K562 (cell line): ENCODE data around the gene TUT1. TPM values are rescaled to one million over a fixed set of nuclear protein-coding genes. Genes with fewer than 3 reads are reported as not detected.

Source experiments
- BMI1 ChIP-seq: fragments of 150-350 bp; IDR thresholded peaks from 2 replicates; pipeline ENCODE4 v1.6.1; 2014; ENCODE audit warnings: low read length
- CBX3 ChIP-seq, 2 experiments: IDR thresholded peaks; 1 replicate in 1 of 2; 2 replicates in 1 of 2; pipeline ENCODE4 v1.6.1; 2012; ENCODE audit warnings: inconsistent platforms in 2 of 2, low read length in 2 of 2, borderline replicate concordance in 1 of 2, control low read depth in 1 of 2
- KDM2B ChIP-seq: fragments of 250-450 bp; sonication (Bioruptor Pico); IDR thresholded peaks from 2 replicates; pipeline ENCODE4 v1.8.0; 2021; ENCODE audit warnings: mild to moderate bottlenecking, moderate library complexity
- L3MBTL2 ChIP-seq: fragments of 450-650 bp; IDR thresholded peaks from 2 replicates; pipeline ENCODE4 v1.6.1; 2016; ENCODE audit warnings: mild to moderate bottlenecking, moderate library complexity
- MAFG ChIP-seq: fragments of 450-650 bp; conservative IDR thresholded peaks from 2 replicates; pipeline ENCODE4 v1.6.1; 2016; ENCODE audit warnings: missing genetic modification characterization, missing compliant biosample characterization
- SAP30 ChIP-seq: fragments of 200-600 bp; sonication (generic); IDR thresholded peaks from 2 replicates; pipeline ENCODE4 v1.6.1; 2012; ENCODE audit warnings: borderline replicate concordance, low read depth, mild to moderate bottlenecking, moderate library complexity, low read length, control low read depth, inconsistent platforms; ENCODE audit not compliant: insufficient read depth, poor library complexity, severe bottlenecking
- SIX5 ChIP-seq, 2 experiments: IDR thresholded peaks; 2 replicates each; pipeline ENCODE4 v1.6.1; 2011; ENCODE audit warnings: low read length in 2 of 2, borderline replicate concordance in 1 of 2, low read depth in 1 of 2, mild to moderate bottlenecking in 1 of 2, moderate library complexity in 1 of 2; ENCODE audit not compliant: insufficient read depth in 1 of 2
- TAF15 ChIP-seq: fragments of 200-400 bp; formaldehyde crosslinking; IDR thresholded peaks from 2 replicates; pipeline ENCODE4 v1.6.1; 2017; ENCODE audit warnings: mild to moderate bottlenecking, low read depth, low read length, moderate library complexity
- ZNF12 ChIP-seq: sonication (generic); formaldehyde crosslinking; IDR thresholded peaks from 2 replicates; pipeline ENCODE4 v1.4.0; 2020; ENCODE audit warnings: mild to moderate bottlenecking, missing genetic modification reagents
- ZNF324 ChIP-seq: fragments of 250-450 bp; sonication (Bioruptor Pico); IDR thresholded peaks from 2 replicates; pipeline ENCODE4 v1.4.0; 2020; ENCODE audit warnings: mild to moderate bottlenecking
- ZNF57 ChIP-seq: fragments of 450-650 bp; formaldehyde crosslinking; IDR thresholded peaks from 2 replicates; pipeline ENCODE4 v1.4.0; 2020; ENCODE audit warnings: mild to moderate bottlenecking, moderate library complexity
- ZNF589 ChIP-seq: fragments of 200-800 bp; sonication (Bioruptor generic); IDR thresholded peaks from 2 replicates; pipeline ENCODE4 v1.6.1; 2016; ENCODE audit warnings: low read depth, missing genetic modification characterization, missing compliant biosample characterization
- polyA plus RNA-seq, 8 experiments: library from polyadenylated mRNA; depleted of rRNA in 4 of 8; stranded (reverse) in 5 of 8; unstranded in 3 of 8; fragments of >200 nt; fragmentation: Nextera tagmentation in 2 of 8; fragmentation: Illumina TruSeq in 1 of 8; extraction: Ambion mirVana in 2 of 8; extraction: Trizol in 1 of 8; gene quantifications; 2 replicates each; pipeline versions ENCODE4 v1.2.1 to v1.2.3, GENCODE V29; 2011 to 2014; ENCODE audit warnings: inconsistent platforms in 1 of 8, missing spikeins in 1 of 8
- total RNA-seq, 7 experiments: library from RNA; depleted of rRNA in 6 of 7; stranded (reverse); fragments of >200 nt in 6 of 7; fragmentation: Illumina TruSeq in 2 of 7; extraction: Trizol in 2 of 7; gene quantifications; 2 replicates each; pipeline versions ENCODE4 v1.2.1 to v1.2.3, GENCODE V29; 2011 to 2021; ENCODE audit warnings: low replicate concordance in 1 of 7
- TF ChIP-seq, protein P1 (sequence below): fragments of 250-450 bp; sonication (Bioruptor Pico); IDR thresholded peaks from 2 replicates; pipeline ENCODE4 v1.8.0; 2022; ENCODE audit warnings: moderate library complexity, mild to moderate bottlenecking, inconsistent platforms
- TF ChIP-seq, protein P2 (sequence below): IDR thresholded peaks from 2 replicates; pipeline ENCODE4 v1.6.1; 2016; ENCODE audit warnings: missing genetic modification characterization, missing compliant biosample characterization
- TF ChIP-seq, protein P3 (sequence below): sonication (generic); formaldehyde crosslinking; IDR thresholded peaks from 2 replicates; pipeline ENCODE4 v1.8.0; 2022; ENCODE audit warnings: missing genetic modification reagents, mild to moderate bottlenecking, borderline replicate concordance
- TF ChIP-seq, protein P4 (sequence below): fragments of 250-450 bp; sonication (Bioruptor Pico); IDR thresholded peaks from 2 replicates; pipeline ENCODE4 v1.5.0; 2021
- TF ChIP-seq, protein P5 (sequence below), 2 experiments: IDR thresholded peaks; 2 replicates each; pipeline ENCODE4 v1.6.1; 2011; ENCODE audit warnings: borderline replicate concordance in 1 of 2, control low read depth in 1 of 2, low read depth in 1 of 2, low read length in 1 of 2, mild to moderate bottlenecking in 1 of 2, mixed read lengths in 1 of 2, moderate library complexity in 1 of 2; ENCODE audit not compliant: insufficient read depth in 1 of 2, insufficient read length in 1 of 2, poor library complexity in 1 of 2, severe bottlenecking in 1 of 2; ENCODE audit errors: extremely low read depth in 1 of 2

TUT1 gene
- total and polyA plus RNA-seq, 9 of the 15 experiments (the other 6 are each of a cell fraction or from before 2014, with no cell fraction given) = 0.66 to 44.3 (median 15.7) TPM

DNA sequence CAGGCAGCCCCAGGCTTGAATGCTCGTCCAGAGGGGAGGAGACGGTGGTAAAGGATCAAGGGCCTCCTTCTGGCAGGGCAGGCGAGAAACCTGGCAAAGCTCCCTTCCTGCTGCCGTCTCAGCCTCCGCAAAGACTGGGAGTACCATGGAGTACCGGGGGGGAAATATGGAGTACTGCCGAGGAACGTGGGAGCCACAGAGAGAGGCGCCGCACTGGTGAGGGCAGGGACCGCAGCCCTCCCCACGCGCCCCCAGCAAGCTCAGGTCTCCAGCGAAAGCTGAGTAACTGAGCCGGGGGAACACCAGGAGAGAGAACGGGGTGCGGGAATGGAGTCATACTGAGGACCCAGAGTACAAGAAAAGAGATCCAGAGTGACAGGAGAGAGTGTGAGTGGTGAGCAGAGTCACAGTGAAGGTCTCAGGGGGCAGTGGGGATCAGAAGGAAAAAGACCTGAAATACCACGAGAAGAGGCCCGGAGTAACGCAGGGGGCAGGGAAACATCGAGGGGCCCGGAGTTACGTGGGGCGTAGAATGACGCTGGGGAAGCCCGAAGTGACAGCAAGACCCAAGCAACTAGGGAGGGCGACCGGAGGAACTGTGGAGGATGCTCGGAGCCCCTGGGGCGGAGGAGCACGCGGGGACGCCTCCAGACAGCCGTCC is 20.5 kb upstream of the TUT1 start (continued):
- TF ChIP-seq, protein P1, sequence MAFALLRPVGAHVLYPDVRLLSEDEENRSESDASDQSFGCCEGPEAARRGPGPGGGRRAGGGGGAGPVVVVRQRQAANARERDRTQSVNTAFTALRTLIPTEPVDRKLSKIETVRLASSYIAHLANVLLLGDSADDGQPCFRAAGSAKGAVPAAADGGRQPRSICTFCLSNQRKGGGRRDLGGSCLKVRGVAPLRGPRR (CRISPR knock-in tag) = no peak
- TF ChIP-seq, protein P2, sequence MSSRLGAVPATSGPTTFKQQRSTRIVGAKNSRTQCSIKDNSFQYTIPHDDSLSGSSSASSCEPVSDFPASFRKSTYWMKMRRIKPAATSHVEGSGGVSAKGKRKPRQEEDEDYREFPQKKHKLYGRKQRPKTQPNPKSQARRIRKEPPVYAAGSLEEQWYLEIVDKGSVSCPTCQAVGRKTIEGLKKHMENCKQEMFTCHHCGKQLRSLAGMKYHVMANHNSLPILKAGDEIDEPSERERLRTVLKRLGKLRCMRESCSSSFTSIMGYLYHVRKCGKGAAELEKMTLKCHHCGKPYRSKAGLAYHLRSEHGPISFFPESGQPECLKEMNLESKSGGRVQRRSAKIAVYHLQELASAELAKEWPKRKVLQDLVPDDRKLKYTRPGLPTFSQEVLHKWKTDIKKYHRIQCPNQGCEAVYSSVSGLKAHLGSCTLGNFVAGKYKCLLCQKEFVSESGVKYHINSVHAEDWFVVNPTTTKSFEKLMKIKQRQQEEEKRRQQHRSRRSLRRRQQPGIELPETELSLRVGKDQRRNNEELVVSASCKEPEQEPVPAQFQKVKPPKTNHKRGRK (tag) = no peak
- TF ChIP-seq KDM2B (no peak), BMI1 (no peak), ZNF324 (no peak), SAP30 (no peak), ZNF12 (CRISPR knock-in tag) (0 out of 2 replicates have a peak, but pooled peaks have one; percentile 65), L3MBTL2 (no peak; the same call in 1 of the 2 replicates), ZNF589 (CRISPR knock-in tag) (no peak), ZNF57 (CRISPR knock-in tag) (no peak), SIX5 (IDR thresholded peaks at IDR 0.05; ENCODE audit: borderline replicate concordance in 1 of 2, insufficient read depth in 1 of 2, low read depth in 1 of 2, low read length in 2 of 2) (no peak), CBX3 (IDR thresholded peaks at IDR 0.05; ENCODE audit: borderline replicate concordance in 1 of 2, low read length in 2 of 2) (no peak), TAF15 (no peak), MAFG (no peak)
- TF ChIP-seq, protein P3, sequence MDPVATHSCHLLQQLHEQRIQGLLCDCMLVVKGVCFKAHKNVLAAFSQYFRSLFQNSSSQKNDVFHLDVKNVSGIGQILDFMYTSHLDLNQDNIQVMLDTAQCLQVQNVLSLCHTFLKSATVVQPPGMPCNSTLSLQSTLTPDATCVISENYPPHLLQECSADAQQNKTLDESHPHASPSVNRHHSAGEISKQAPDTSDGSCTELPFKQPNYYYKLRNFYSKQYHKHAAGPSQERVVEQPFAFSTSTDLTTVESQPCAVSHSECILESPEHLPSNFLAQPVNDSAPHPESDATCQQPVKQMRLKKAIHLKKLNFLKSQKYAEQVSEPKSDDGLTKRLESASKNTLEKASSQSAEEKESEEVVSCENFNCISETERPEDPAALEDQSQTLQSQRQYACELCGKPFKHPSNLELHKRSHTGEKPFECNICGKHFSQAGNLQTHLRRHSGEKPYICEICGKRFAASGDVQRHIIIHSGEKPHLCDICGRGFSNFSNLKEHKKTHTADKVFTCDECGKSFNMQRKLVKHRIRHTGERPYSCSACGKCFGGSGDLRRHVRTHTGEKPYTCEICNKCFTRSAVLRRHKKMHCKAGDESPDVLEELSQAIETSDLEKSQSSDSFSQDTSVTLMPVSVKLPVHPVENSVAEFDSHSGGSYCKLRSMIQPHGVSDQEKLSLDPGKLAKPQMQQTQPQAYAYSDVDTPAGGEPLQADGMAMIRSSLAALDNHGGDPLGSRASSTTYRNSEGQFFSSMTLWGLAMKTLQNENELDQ (CRISPR knock-in tag) = no peak
- TF ChIP-seq, protein P4, sequence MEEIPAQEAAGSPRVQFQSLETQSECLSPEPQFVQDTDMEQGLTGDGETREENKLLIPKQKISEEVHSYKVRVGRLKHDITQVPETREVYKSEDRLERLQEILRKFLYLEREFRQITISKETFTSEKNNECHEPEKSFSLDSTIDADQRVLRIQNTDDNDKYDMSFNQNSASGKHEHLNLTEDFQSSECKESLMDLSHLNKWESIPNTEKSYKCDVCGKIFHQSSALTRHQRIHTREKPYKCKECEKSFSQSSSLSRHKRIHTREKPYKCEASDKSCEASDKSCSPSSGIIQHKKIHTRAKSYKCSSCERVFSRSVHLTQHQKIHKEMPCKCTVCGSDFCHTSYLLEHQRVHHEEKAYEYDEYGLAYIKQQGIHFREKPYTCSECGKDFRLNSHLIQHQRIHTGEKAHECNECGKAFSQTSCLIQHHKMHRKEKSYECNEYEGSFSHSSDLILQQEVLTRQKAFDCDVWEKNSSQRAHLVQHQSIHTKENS (CRISPR knock-in tag) = no peak
- TF ChIP-seq, protein P5, sequence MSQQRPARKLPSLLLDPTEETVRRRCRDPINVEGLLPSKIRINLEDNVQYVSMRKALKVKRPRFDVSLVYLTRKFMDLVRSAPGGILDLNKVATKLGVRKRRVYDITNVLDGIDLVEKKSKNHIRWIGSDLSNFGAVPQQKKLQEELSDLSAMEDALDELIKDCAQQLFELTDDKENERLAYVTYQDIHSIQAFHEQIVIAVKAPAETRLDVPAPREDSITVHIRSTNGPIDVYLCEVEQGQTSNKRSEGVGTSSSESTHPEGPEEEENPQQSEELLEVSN (IDR thresholded peaks at IDR 0.05; ENCODE audit: borderline replicate concordance in 1 of 2, extremely low read depth in 1 of 2, insufficient read depth in 1 of 2, insufficient read length in 1 of 2, low read depth in 1 of 2, low read length in 1 of 2, poor library complexity in 1 of 2, severe bottlenecking in 1 of 2) = no peak
